Vagina (tissue), 2 donors: ENCODE data around the gene MYO1C.

Experiments used
- CTCF ChIP-seq, 3 experiments: fragments of 450-650 bp in 2 of 3; fragments of 200-600 bp in 1 of 3; sonication (generic) in 1 of 3; IDR thresholded peaks; one replicate each; pipeline ENCODE4 v1.5.1; 2017 to 2019; ENCODE audit warnings: antibody characterized with exemption in 3 of 3, mild to moderate bottlenecking in 2 of 3, moderate library complexity in 2 of 3
- POLR2AphosphoS5 ChIP-seq, 2 donors: sonication (generic); formaldehyde crosslinking; IDR thresholded peaks; one replicate each; pipeline ENCODE4 v1.9.0; 2017; ENCODE audit warnings: antibody characterized with exemption in 2 of 2, mild to moderate bottlenecking in 2 of 2, low read depth in 1 of 2; ENCODE audit not compliant: insufficient read depth in 1 of 2

- TF ChIP-seq CTCF (IDR thresholded peaks at IDR 0.05) (no peak), POLR2AphosphoS5 (IDR thresholded peaks at IDR 0.05; ENCODE audit: insufficient read depth in 1 of 2, low read depth in 1 of 2) (no peak)
Measured at GRCh38 chr17:1496869-1497268, 4.4 kb upstream of the MYO1C start.
